22Rv1 (cell line): ENCODE results near the gene SGSM2.

Source experiments
- CTCF ChIP-seq: fragments of 450-650 bp; IDR thresholded peaks from 2 replicates; pipeline ENCODE4 v1.5.1; 2017; ENCODE audit warnings: mild to moderate bottlenecking
- ZFX ChIP-seq: fragments of 450-650 bp; IDR thresholded peaks from 2 replicates; pipeline ENCODE4 v1.6.1; 2017; ENCODE audit warnings: antibody characterized with exemption, borderline replicate concordance

GRCh38 chr17:2363318-2363717 lies 26.0 kb downstream of the SGSM2 start:
- TF ChIP-seq CTCF (no peak), ZFX (no peak)
